Transverse colon (tissue), 4 donors: Measurements from ENCODE around the gene DOCK2. TPM values are rescaled to one million over a fixed set of nuclear protein-coding genes. Genes with fewer than 3 reads are reported as not detected.
"Not testable (repeated sequence)": the region's sequence is repeated elsewhere in the genome, so short reads cannot be mapped to it uniquely, and the experiment has no call there.

Source experiments
- DNase-seq: peaks from one replicate; pipeline ENCODE4 v3.0.0-alpha.2; 2019
- H3K27ac ChIP-seq, 4 donors: fragments of 200-600 bp; sonication (generic); 2 replicates each; pipeline ENCODE4 v1.5.1; 2016 to 2018; ENCODE audit warnings: inconsistent platforms in 4 of 4
- H3K27me3 ChIP-seq: fragments of 200-600 bp; sonication (generic); 2 replicates; pipeline ENCODE4 v1.5.1; 2017; ENCODE audit warnings: inconsistent platforms
- H3K36me3 ChIP-seq, 4 donors: fragments of 200-600 bp; sonication (generic); 2 replicates each; pipeline ENCODE4 v1.5.1; 2017 to 2019; ENCODE audit warnings: inconsistent platforms in 4 of 4
- H3K4me1 ChIP-seq, 4 donors: fragments of 200-600 bp; sonication (generic); 2 replicates each; pipeline ENCODE4 v1.5.1; 2017 to 2020; ENCODE audit warnings: inconsistent platforms in 4 of 4
- H3K4me3 ChIP-seq, 4 donors: fragments of 200-600 bp; sonication (generic); 1 replicate in 1 of 4; 2 replicates in 3 of 4; pipeline versions ENCODE4 v1.5.1 to v1.6.1; 2017 to 2019; ENCODE audit warnings: inconsistent platforms in 4 of 4
- H3K9me3 ChIP-seq, 2 donors: fragments of 200-600 bp; sonication (generic); 2 replicates each; pipeline ENCODE4 v1.5.1; 2017 to 2019; ENCODE audit warnings: inconsistent platforms in 2 of 2
- CTCF ChIP-seq, 5 experiments: fragments of 200-600 bp in 3 of 5; fragments of 450-650 bp in 2 of 5; sonication (generic) in 3 of 5; IDR thresholded peaks; 1 replicate in 2 of 5; 2 replicates in 3 of 5; pipeline ENCODE4 v1.5.1; 2016 to 2017; ENCODE audit warnings: antibody characterized with exemption in 5 of 5, inconsistent platforms in 3 of 5, mild to moderate bottlenecking in 2 of 5, moderate library complexity in 1 of 5
- EP300 ChIP-seq: sonication (generic); formaldehyde crosslinking; IDR thresholded peaks from one replicate; pipeline ENCODE4 v1.6.1; 2017; ENCODE audit warnings: antibody characterized with exemption, low read depth
- POLR2A ChIP-seq: fragments of 450-650 bp; IDR thresholded peaks from one replicate; pipeline ENCODE4 v1.6.1; 2016; ENCODE audit warnings: antibody characterized with exemption, mild to moderate bottlenecking, moderate library complexity
- POLR2AphosphoS5 ChIP-seq, 3 donors: sonication (generic); formaldehyde crosslinking; IDR thresholded peaks; one replicate each; pipeline ENCODE4 v1.6.1; 2016; ENCODE audit warnings: antibody characterized with exemption in 3 of 3
- WGBS, 2 donors: methylation state at CpG; one replicate each; pipeline ENCODE4 v1.1.5; 2018; ENCODE audit warnings: low coverage in 1 of 2; 5-methylcytosine and 5-hydroxymethylcytosine counted together
- in situ Hi-C, 4 donors: fragments of 200-750 bp; cut with MboI; loops; one replicate each; pipeline versions ENCODE4 v1.15.0 to v1.15.1; 2017; ENCODE audit warnings: low sequenced_read_pairs in 3 of 4, low pct_ligation_motif_present in 1 of 4, low pct_unique_long_range_greater_than_20kb in 1 of 4
- intact Hi-C: fragments of 100-400 bp; cut with DNase I; formaldehyde crosslinking; loops from one replicate; pipeline ENCODE4 v1.15.1; 2023; ENCODE audit warnings: low total_unique reads
- total RNA-seq, 4 donors: library from RNA; depleted of rRNA; stranded (reverse); fragments of >200 nt; gene quantifications; one replicate each; pipeline ENCODE4 v1.1.0, GENCODE V29; 2016

The DOCK2 gene
- total RNA-seq, 4 donors from 2014 or later: 8.3 to 24.0 (median 14.3) TPM

GRCh38 chr5:170082701-170083100 is 445.6 kb downstream of the DOCK2 start:
- intact Hi-C loops: no loop called here
- no peak for DNase-seq
- Histone ChIP-seq H3K4me3 (no peak overlapping the region), H3K27ac (no peak overlapping the region), H3K9me3 (no peaks in the 10 kb centered on the region), H3K4me1 (no peaks in the 10 kb centered on the region), H3K36me3 (no peaks in the 10 kb centered on the region), H3K27me3 (no peaks in the 10 kb centered on the region)
- WGBS, 2 donors: 60 to 91% methylated on average over 1 to 7 of the region's 7 CpGs
- TF ChIP-seq POLR2AphosphoS5 (IDR thresholded peaks at IDR 0.05) (no peak), CTCF (IDR thresholded peaks at IDR 0.05) (no peak), EP300 (no peak), POLR2A (no peak)
- in situ Hi-C loops: no loop called here

GRCh38 chr5:170087168-170087817 is 450.2 kb downstream of the DOCK2 start:
- intact Hi-C loops (no loop called here), in situ Hi-C loops (no loop called here)
- WGBS, 2 donors: 60 to 90% methylated on average over 1 to 3 of the region's 3 CpGs
- Histone ChIP-seq H3K9me3 (no peaks in the 10 kb centered on the region), H3K27ac (no peak overlapping the region), H3K27me3 (no peaks in the 10 kb centered on the region), H3K4me1 (no peaks in the 10 kb centered on the region), H3K36me3 (no peaks in the 10 kb centered on the region), H3K4me3 (no peak overlapping the region)
- no peak for DNase-seq
- no peak for TF ChIP-seq POLR2AphosphoS5 (IDR thresholded peaks at IDR 0.05)

- Histone ChIP-seq H3K4me3 (no peak overlapping the region), H3K36me3 (no peaks in the 10 kb centered on the region), H3K27ac (no peak overlapping the region), H3K27me3 (no peaks in the 10 kb centered on the region), H3K9me3 (no peaks in the 10 kb centered on the region), H3K4me1 (no peaks in the 10 kb centered on the region)
- in situ Hi-C loops: loop anchor here in 1 of 4 donors (10.0 kb wide), 1 partner anchor 92 kb away; no protein-coding TSS in a partner anchor
- intact Hi-C loops: no loop called here
- 70 to 100% methylated on average over 1 to 5 of the region's 5 CpGs for WGBS, 2 donors
- TF ChIP-seq POLR2AphosphoS5 (IDR thresholded peaks at IDR 0.05) (no peak), CTCF (IDR thresholded peaks at IDR 0.05) (no peak), POLR2A (no peak), EP300 (no peak)
- no peak for DNase-seq
Observed at GRCh38 chr5:170092455-170093101, 455.5 kb downstream of the DOCK2 start.

GRCh38 chr5:170094329-170094728 is 457.3 kb downstream of the DOCK2 start:
- 83% methylated on average over 10 of the region's 10 CpGs; no CpG with 5 or more reads in 1 of the 2 donors for WGBS, 2 donors
- H3K27ac ChIP-seq, intact Hi-C loops, H3K9me3 ChIP-seq, H3K4me3 ChIP-seq, H3K36me3 ChIP-seq, DNase-seq, H3K27me3 ChIP-seq, H3K4me1 ChIP-seq: not testable (repeated sequence)
- in situ Hi-C loops: loop anchor here in 1 of 4 donors (10.0 kb wide), 1 partner anchor 90 kb away; no protein-coding TSS in a partner anchor

- intact Hi-C loops: no loop called here
- TF ChIP-seq EP300 (no peak), POLR2A (no peak), POLR2AphosphoS5 (IDR thresholded peaks at IDR 0.05) (no peak), CTCF (IDR thresholded peaks at IDR 0.05) (no peak)
- in situ Hi-C loops: loop anchor here in 1 of 4 donors (10.0 kb wide), 1 partner anchor 89 kb away; no protein-coding TSS in a partner anchor
- no peaks in the 10 kb centered on the region for H3K27me3 ChIP-seq
- H3K27ac ChIP-seq: no peak overlapping the region
- no peaks in the 10 kb centered on the region for H3K36me3 ChIP-seq
- DNase-seq: no peak
- WGBS, 2 donors: 15% methylated on average over 1 of the region's 1 CpG; no CpG with 5 or more reads in 1 of the 2 donors
- H3K9me3 ChIP-seq: no peaks in the 10 kb centered on the region
- no peaks in the 10 kb centered on the region for H3K4me1 ChIP-seq
- H3K4me3 ChIP-seq: no peak overlapping the region
Observed at GRCh38 chr5:170095646-170096045, 458.6 kb downstream of the DOCK2 start.
